ENCODE results near the gene SOX6.

The SOX6 gene

DNA sequence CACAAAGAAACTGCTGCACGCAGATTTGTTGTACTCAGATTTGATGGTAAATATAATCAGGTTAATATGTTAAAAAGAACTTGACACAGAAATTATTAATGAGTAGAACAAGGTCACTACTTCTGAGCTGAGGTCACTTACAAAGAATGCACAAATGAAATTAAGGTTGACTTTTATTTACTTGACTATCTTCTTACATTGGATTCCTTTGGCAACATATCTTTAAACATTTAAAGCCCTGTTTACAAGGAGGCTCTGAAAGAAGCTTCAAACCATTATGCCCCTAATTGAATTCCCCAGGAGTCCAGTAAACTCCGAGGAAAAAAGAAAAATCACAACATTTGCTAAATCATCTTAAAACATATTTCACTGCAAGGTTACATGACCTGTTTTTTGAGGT is 245.5 kb downstream of the SOX6 start:
- TF ChIP-seq, protein P1, sequence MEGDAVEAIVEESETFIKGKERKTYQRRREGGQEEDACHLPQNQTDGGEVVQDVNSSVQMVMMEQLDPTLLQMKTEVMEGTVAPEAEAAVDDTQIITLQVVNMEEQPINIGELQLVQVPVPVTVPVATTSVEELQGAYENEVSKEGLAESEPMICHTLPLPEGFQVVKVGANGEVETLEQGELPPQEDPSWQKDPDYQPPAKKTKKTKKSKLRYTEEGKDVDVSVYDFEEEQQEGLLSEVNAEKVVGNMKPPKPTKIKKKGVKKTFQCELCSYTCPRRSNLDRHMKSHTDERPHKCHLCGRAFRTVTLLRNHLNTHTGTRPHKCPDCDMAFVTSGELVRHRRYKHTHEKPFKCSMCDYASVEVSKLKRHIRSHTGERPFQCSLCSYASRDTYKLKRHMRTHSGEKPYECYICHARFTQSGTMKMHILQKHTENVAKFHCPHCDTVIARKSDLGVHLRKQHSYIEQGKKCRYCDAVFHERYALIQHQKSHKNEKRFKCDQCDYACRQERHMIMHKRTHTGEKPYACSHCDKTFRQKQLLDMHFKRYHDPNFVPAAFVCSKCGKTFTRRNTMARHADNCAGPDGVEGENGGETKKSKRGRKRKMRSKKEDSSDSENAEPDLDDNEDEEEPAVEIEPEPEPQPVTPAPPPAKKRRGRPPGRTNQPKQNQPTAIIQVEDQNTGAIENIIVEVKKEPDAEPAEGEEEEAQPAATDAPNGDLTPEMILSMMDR (IDR thresholded peaks at IDR 0.05; ENCODE audit: low read depth, low read length, missing control alignments): no peak
- H3K27me3 ChIP-seq (replicated peaks): no peaks in the 10 kb centered on the region
- no peak overlapping the region for H3K4me3 ChIP-seq (ENCODE audit: low read depth, low read length)
- H3K27ac ChIP-seq: no peak overlapping the region
- in situ Hi-C loops (cut with HindIII; ENCODE audit: low pct_ligation_motif_present, low sequenced_read_pairs): no loop called here
- H3K36me3 ChIP-seq (replicated peaks): no peaks in the 10 kb centered on the region
- no peak for DNase-seq

DNA sequence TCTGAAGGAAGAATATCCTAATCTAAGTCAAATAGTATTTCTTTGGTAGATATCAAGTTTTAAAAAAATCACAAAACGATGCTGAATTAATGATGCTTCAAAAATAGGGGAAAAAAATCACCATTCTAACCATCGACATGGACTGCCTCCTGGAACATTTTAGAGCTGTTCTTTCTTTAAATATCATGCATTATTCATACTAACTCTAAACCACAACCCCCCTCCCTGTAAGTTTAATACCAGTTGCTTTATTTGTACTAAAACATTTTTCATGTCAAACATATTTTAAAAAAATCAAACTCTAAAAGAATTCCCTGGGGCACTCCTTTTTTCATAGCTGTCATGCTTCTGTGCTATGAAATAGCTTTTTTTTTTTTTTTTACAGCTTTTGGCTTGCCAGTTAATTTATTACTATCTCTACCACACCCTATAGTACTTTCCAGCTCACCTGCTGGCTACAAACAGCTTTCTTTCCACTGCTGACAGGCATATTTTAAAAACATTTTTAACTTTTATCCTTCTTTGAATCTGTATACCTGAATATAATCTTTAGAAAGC is 256.9 kb downstream of the SOX6 start:
- TF ChIP-seq, protein P1 (IDR thresholded peaks at IDR 0.05; ENCODE audit: low read depth, low read length, missing control alignments): no peak
- no peaks in the 10 kb centered on the region for H3K36me3 ChIP-seq (replicated peaks)
- in situ Hi-C loops (cut with HindIII; ENCODE audit: low pct_ligation_motif_present, low sequenced_read_pairs): no loop called here
- H3K27ac ChIP-seq: no peak overlapping the region
- no peak overlapping the region for H3K4me3 ChIP-seq (ENCODE audit: low read depth, low read length)
- DNase-seq: no peak
- H3K27me3 ChIP-seq (replicated peaks): no peaks in the 10 kb centered on the region

DNA sequence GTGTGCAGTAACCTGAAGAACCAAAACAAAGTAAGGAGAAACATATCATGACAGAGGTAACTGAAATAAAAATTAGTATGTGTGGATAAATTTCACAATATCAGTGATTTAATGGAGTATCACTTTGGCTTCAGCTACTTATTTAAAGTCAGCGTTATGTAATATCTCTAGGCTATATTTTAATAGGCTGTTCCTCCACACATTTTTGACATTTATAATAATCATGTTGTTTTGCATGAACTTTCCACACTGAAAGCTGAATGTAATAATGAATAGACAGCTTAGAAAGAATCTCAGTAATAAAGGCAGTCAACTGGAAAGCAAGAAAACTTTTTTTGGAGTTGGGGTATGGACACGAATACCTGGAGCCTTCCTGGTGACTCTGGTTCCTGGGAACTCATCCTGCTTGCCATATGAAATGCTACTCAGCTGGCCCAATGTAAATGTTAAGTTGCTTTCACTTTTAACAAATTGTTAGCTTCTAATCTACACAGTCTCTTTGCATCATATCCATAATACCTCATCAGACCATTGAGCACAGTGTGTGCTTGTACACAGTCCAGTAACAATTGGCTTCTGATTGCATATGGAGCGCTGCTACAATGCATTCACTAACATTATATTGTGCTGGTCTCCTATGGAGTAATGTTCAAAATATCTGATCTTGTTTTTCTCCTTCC is 257.7 kb downstream of the SOX6 start:
- no peak overlapping the region for H3K27ac ChIP-seq

DNA sequence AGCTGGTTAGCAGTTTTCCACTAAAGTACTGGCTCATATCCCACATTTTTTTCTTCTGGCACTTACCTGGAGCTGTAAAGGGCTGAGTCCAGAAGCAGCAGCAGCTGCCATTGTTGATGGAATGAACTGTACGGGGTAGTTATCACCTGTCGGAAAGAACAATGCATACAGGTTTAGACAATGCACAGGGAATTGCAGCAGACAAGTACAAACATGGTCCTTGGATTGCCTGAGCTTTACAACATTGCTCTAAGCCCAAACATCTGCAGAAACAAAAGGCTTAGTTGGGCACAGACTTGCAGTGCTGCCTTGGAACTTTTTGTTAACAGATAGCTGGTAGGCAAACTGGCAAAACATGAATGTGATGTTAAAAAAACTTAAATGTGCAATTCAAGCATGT is 258.8 kb downstream of the SOX6 start:
- H3K27ac ChIP-seq: no peak overlapping the region
- H3K27me3 ChIP-seq (replicated peaks): no peaks in the 10 kb centered on the region
- no peak overlapping the region for H3K4me3 ChIP-seq (ENCODE audit: low read depth, low read length)
- TF ChIP-seq, protein P1 (IDR thresholded peaks at IDR 0.05; ENCODE audit: low read depth, low read length, missing control alignments): no peak
- in situ Hi-C loops (cut with HindIII; ENCODE audit: low pct_ligation_motif_present, low sequenced_read_pairs): no loop called here
- no peaks in the 10 kb centered on the region for H3K36me3 ChIP-seq (replicated peaks)
- DNase-seq: no peak

More for the DNA sequence above, 257.7 kb downstream of the SOX6 start:
- H3K4me3 ChIP-seq (ENCODE audit: low read depth, low read length): no peak overlapping the region
- TF ChIP-seq, protein P1 (IDR thresholded peaks at IDR 0.05; ENCODE audit: low read depth, low read length, missing control alignments): no peak
- H3K27me3 ChIP-seq (replicated peaks): no peaks in the 10 kb centered on the region
- DNase-seq: no peak
- in situ Hi-C loops (cut with HindIII; ENCODE audit: low pct_ligation_motif_present, low sequenced_read_pairs): no loop called here
- H3K36me3 ChIP-seq (replicated peaks): no peaks in the 10 kb centered on the region

DNA sequence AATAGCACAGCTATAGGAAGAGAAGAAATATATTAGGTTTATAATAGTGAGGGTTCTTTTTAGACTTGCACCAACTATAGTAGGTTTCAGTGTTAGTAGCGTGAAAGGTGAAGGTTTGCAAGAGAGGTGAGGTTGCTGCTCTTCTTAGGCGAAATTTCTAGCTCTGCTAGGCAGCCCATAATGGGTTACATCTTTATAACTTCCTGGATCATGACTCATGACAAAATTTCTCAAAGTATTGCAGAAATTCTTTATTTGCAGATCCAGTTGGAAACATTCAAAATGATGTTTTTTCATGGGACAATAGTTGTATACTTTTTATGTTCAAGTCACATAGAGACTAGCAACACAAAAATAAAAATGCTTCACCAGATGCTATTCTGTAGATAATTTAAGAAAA is 260.0 kb downstream of the SOX6 start:
- in situ Hi-C loops (cut with HindIII; ENCODE audit: low pct_ligation_motif_present, low sequenced_read_pairs): no loop called here
- TF ChIP-seq, protein P1 (IDR thresholded peaks at IDR 0.05; ENCODE audit: low read depth, low read length, missing control alignments): no peak
- H3K36me3 ChIP-seq (replicated peaks): no peaks in the 10 kb centered on the region
- DNase-seq: no peak
- no peaks in the 10 kb centered on the region for H3K27me3 ChIP-seq (replicated peaks)
- H3K27ac ChIP-seq: no peak overlapping the region
- no peak overlapping the region for H3K4me3 ChIP-seq (ENCODE audit: low read depth, low read length)

DNA sequence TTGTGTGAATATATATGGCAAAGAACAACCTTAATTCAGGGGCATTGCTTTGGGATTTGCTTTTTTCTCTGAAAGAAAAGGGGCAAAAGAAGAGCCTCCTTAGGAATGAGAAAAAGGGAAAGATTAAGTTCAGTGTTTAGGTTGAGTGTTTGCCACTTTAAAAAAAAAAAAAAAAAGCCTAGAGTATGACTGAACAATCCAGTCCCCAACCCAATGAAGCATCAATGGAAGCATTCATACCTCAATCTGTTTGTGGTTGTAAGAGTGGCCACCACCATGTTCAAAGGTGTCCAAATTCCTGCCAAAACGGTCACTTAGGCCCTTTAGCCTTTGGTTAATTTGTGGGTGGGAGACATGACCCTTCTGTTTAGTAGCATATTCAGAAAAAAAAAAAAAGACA is 260.6 kb downstream of the SOX6 start:
- TF ChIP-seq, protein P1 (IDR thresholded peaks at IDR 0.05; ENCODE audit: low read depth, low read length, missing control alignments): no peak
- H3K27me3 ChIP-seq (replicated peaks): no peaks in the 10 kb centered on the region
- DNase-seq: no peak
- in situ Hi-C loops (cut with HindIII; ENCODE audit: low pct_ligation_motif_present, low sequenced_read_pairs): no loop called here
- no peak overlapping the region for H3K4me3 ChIP-seq (ENCODE audit: low read depth, low read length)
- no peak overlapping the region for H3K27ac ChIP-seq
- H3K36me3 ChIP-seq (replicated peaks): no peaks in the 10 kb centered on the region

All from brain microvascular endothelial cell (primary cell).